ENCODE results near the gene LYPD8.

GRCh38 chr1:248748211-248748610 is 7.3 kb downstream of the LYPD8 start:
- TF ChIP-seq CTCF (IDR thresholded peaks at IDR 0.05): no peak
- no peak for TF ChIP-seq POLR2A (IDR thresholded peaks at IDR 0.05)
- no peak for TF ChIP-seq POLR2AphosphoS5 (IDR thresholded peaks at IDR 0.05)
- TF ChIP-seq EP300 (IDR thresholded peaks at IDR 0.05): no peak
